IPS DF 19.7 (cell line): ENCODE data around the gene TIMP3.
A peak's percentile ranks its signal among the peaks of the same experiment; 100 is the strongest.

Experiments
- DNase-seq: peaks from one replicate; pipeline ENCODE4 v3.0.0-alpha.2; 2013; ENCODE audit warnings: low read depth, low spot score

The TIMP3 gene

GRCh38 chr22:32829451-32829851, 27.9 kb downstream of the TIMP3 start:
- no peak for DNase-seq

- peak; percentile 15 for DNase-seq
Observed at GRCh38 chr22:32830473-32830872, 29.0 kb downstream of the TIMP3 start.

GRCh38 chr22:32830957-32831356, 29.5 kb downstream of the TIMP3 start:
- DNase-seq, result no peak

GRCh38 chr22:32831584-32831983, 30.1 kb downstream of the TIMP3 start:
- no peak for DNase-seq

- DNase-seq, result no peak
Observed at GRCh38 chr22:32832174-32832573, 30.7 kb downstream of the TIMP3 start.

GRCh38 chr22:32836280-32837123, 35.0 kb downstream of the TIMP3 start:
- DNase-seq, result no peak

- DNase-seq, result no peak
Observed at GRCh38 chr22:32837142-32837541, 35.6 kb downstream of the TIMP3 start.

- no peak for DNase-seq
Observed at GRCh38 chr22:32837803-32838202, 36.3 kb downstream of the TIMP3 start.

GRCh38 chr22:32839831-32840584, 38.5 kb downstream of the TIMP3 start:
- DNase-seq, result no peak

- DNase-seq, result no peak
Observed at GRCh38 chr22:32841175-32841574, 39.7 kb downstream of the TIMP3 start.

GRCh38 chr22:32842486-32842885, 41.0 kb downstream of the TIMP3 start:
- DNase-seq, result no peak

- no peak for DNase-seq
Observed at GRCh38 chr22:32843300-32843699, 41.8 kb downstream of the TIMP3 start.

- DNase-seq, result no peak
Observed at GRCh38 chr22:32844251-32844650, 42.7 kb downstream of the TIMP3 start.

- no peak for DNase-seq
Observed at GRCh38 chr22:32846780-32847491, 45.4 kb downstream of the TIMP3 start.

GRCh38 chr22:32848226-32848625, 46.7 kb downstream of the TIMP3 start:
- DNase-seq, result no peak

- DNase-seq, result no peak
Observed at GRCh38 chr22:32849501-32849900, 48.0 kb downstream of the TIMP3 start.

- DNase-seq, result no peak
Observed at GRCh38 chr22:32850157-32850556, 48.7 kb downstream of the TIMP3 start.

- DNase-seq, result no peak
Observed at GRCh38 chr22:32850591-32851517, 49.3 kb downstream of the TIMP3 start.

- no peak for DNase-seq
Observed at GRCh38 chr22:32852395-32853251, 51.1 kb downstream of the TIMP3 start.

GRCh38 chr22:32853662-32854061, 52.2 kb downstream of the TIMP3 start:
- DNase-seq, result no peak
